Lower lobe of right lung (tissue), 2 donors: Measurements from ENCODE around the gene MUL1. TPM values are rescaled to one million over a fixed set of nuclear protein-coding genes. Genes with fewer than 3 reads are reported as not detected.

Experiments used
- ATAC-seq, 2 donors: fragments of 200-7000 bp; cut with Tn5 transposase; one replicate each; pipeline ENCODE4 v1.9.1; 2020 to 2022; ENCODE audit warnings: mild to moderate bottlenecking in 2 of 2, moderate library complexity in 2 of 2
- DNase-seq: peaks from one replicate; pipeline ENCODE4 v3.0.0-alpha.2; 2020
- H3K27ac ChIP-seq: fragments of 200-600 bp; one replicate; pipeline ENCODE4 v1.8.0; 2022
- H3K27me3 ChIP-seq: fragments of 200-600 bp; one replicate; pipeline ENCODE4 v1.8.0; 2022; ENCODE audit warnings: low read depth
- H3K36me3 ChIP-seq: fragments of 200-600 bp; one replicate; pipeline ENCODE4 v1.8.0; 2022; ENCODE audit warnings: mild to moderate bottlenecking
- H3K4me1 ChIP-seq: fragments of 200-600 bp; one replicate; pipeline ENCODE4 v1.8.0; 2022
- H3K4me3 ChIP-seq: fragments of 200-600 bp; one replicate; pipeline ENCODE4 v1.8.0; 2022; ENCODE audit warnings: mild to moderate bottlenecking
- H3K9me3 ChIP-seq: fragments of 200-600 bp; one replicate; pipeline ENCODE4 v1.8.0; 2022
- CTCF ChIP-seq: fragments of 200-600 bp; IDR thresholded peaks from one replicate; pipeline ENCODE4 v1.8.0; 2022; ENCODE audit warnings: antibody characterized with exemption, mild to moderate bottlenecking
- intact Hi-C: fragments of 100-400 bp; cut with DNase I; formaldehyde crosslinking; loops from one replicate; pipeline ENCODE4 v1.11.0; 2022
- long read RNA-seq: library from polyadenylated mRNA; unstranded; transcript quantifications from one replicate; pipeline ENCODE4 v2.0.0, GENCODE V29; 2021
- total RNA-seq: library from RNA; stranded (reverse); fragmentation: NEBNext Ultra II Directional; extraction: Animal tissue kit (Norgen Biotek cat#: 25700); gene quantifications from one replicate; pipeline ENCODE4 v1.2.1, GENCODE V29; 2021
- donor health status: DM: no; HTN: yes; CAD: no; lungs with severe emphysema.

MUL1 gene
- total RNA-seq, result 29.9 TPM
- long read RNA-seq, transcript MUL1-201 (4 exons, 2,438 nt), result major isoform, 78 of 86 reads
- long read RNA-seq, partial matches to known transcripts, result 1 of 86 reads
- long read RNA-seq, other reads (novel, unspliced or antisense), result 7 of 86 reads

- intact Hi-C loops, result no loop called here
- peaks cover 13% of the 10 kb centered on the region for H3K36me3 ChIP-seq
- TF ChIP-seq CTCF, result no peak
- H3K4me1 ChIP-seq, result peaks cover 33% of the 10 kb centered on the region
- H3K27me3 ChIP-seq, result peaks cover 17% of the 10 kb centered on the region
- peak within 1 kb of the TSS; percentile 99 for H3K4me3 ChIP-seq
- DNase-seq (peak; percentile 96), ATAC-seq (peak; percentile 98 to 99)
- H3K9me3 ChIP-seq, result no peaks in the 10 kb centered on the region
- peak within 1 kb of the TSS; percentile 92 for H3K27ac ChIP-seq
Measured at GRCh38 chr1:20507564-20508410, at the start of gene MUL1. MUL1 (minus strand) TSS chr1:20508151; CDS start chr1:20508024, 127 bp downstream.

GRCh38 chr1:20555758-20556120, 47.8 kb upstream of the MUL1 start:
- DNase-seq, result no peak
- Histone ChIP-seq H3K36me3 (no peaks in the 10 kb centered on the region), H3K27ac (no peak overlapping the region), H3K4me3 (no peak overlapping the region), H3K4me1 (peaks cover 8% of the 10 kb centered on the region), H3K27me3 (peaks cover 67% of the 10 kb centered on the region), H3K9me3 (no peaks in the 10 kb centered on the region)
- no peak for ATAC-seq
- intact Hi-C loops, result no loop called here
- no peak for TF ChIP-seq CTCF

GRCh38 chr1:20555025-20555757, 47.2 kb upstream of the MUL1 start:
- ATAC-seq, result no peak
- H3K9me3 ChIP-seq, result no peaks in the 10 kb centered on the region
- TF ChIP-seq CTCF, result no peak
- no peak overlapping the region for H3K4me3 ChIP-seq
- H3K4me1 ChIP-seq, result peaks cover 8% of the 10 kb centered on the region
- H3K36me3 ChIP-seq, result no peaks in the 10 kb centered on the region
- no peak overlapping the region for H3K27ac ChIP-seq
- DNase-seq, result no peak
- peaks cover 67% of the 10 kb centered on the region for H3K27me3 ChIP-seq
- intact Hi-C loops, result no loop called here

- intact Hi-C loops, result no loop called here
- Histone ChIP-seq H3K27me3 (peaks cover 62% of the 10 kb centered on the region), H3K36me3 (no peaks in the 10 kb centered on the region), H3K4me3 (peak overlapping the region; percentile 39), H3K4me1 (peaks cover 8% of the 10 kb centered on the region), H3K27ac (no peak overlapping the region), H3K9me3 (no peaks in the 10 kb centered on the region)
- DNase-seq, result no peak
- no peak for ATAC-seq
- no peak for TF ChIP-seq CTCF
Measured at GRCh38 chr1:20552728-20553445, 44.9 kb upstream of the MUL1 start.

- Histone ChIP-seq H3K27me3 (peaks cover 62% of the 10 kb centered on the region), H3K9me3 (no peaks in the 10 kb centered on the region), H3K27ac (no peak within 1 kb of the TSS), H3K4me1 (peaks cover 8% of the 10 kb centered on the region), H3K4me3 (peak within 1 kb of the TSS; percentile 39), H3K36me3 (no peaks in the 10 kb centered on the region)
- intact Hi-C loops, result no loop called here
- no peak for TF ChIP-seq CTCF
- ATAC-seq (peak; percentile 47 to 69), DNase-seq (no peak)
Measured at GRCh38 chr1:20551945-20552727, 44.2 kb upstream of the MUL1 start, which contains the start of gene FAM43B. FAM43B (plus strand) TSS chr1:20552573; CDS start chr1:20552974, 401 bp downstream.
